HepG2 (cell line): Measurements from ENCODE around the gene ARAP3. TPM values are rescaled to one million over a fixed set of nuclear protein-coding genes. Genes with fewer than 3 reads are reported as not detected.

ENCODE experiments used
- ATF7-NPFF ChIP-seq: sonication (generic); formaldehyde crosslinking; IDR thresholded peaks from 2 replicates; pipeline ENCODE4 v1.8.1; 2023; ENCODE audit warnings: mild to moderate bottlenecking, low read depth, missing genetic modification reagents, moderate library complexity
- ETV5 ChIP-seq: IDR thresholded peaks from 2 replicates; pipeline ENCODE4 v1.6.1; 2018; ENCODE audit warnings: missing biosample characterization, missing genetic modification reagents, inconsistent platforms, borderline replicate concordance
- HDAC1 ChIP-seq: sonication (generic); formaldehyde crosslinking; IDR thresholded peaks from 2 replicates; pipeline ENCODE4 v1.5.1; 2020; ENCODE audit warnings: mild to moderate bottlenecking, missing genetic modification reagents
- HNRNPLL ChIP-seq: fragments of 200-400 bp; formaldehyde crosslinking; IDR thresholded peaks from 2 replicates; pipeline ENCODE4 v1.6.1; 2017; ENCODE audit warnings: mild to moderate bottlenecking, low read depth, low read length; ENCODE audit not compliant: poor library complexity, severe bottlenecking
- KDM2A ChIP-seq: sonication (generic); formaldehyde crosslinking; IDR thresholded peaks from 2 replicates; pipeline ENCODE4 v1.4.0; 2020; ENCODE audit warnings: low read depth, missing genetic modification reagents, borderline replicate concordance
- MXI1 ChIP-seq: IDR thresholded peaks from 3 replicates; pipeline ENCODE4 v1.6.1; 2012; ENCODE audit warnings: low read depth, low read length, inconsistent platforms, borderline replicate concordance
- NFE2L2 ChIP-seq: fragments of 150-350 bp; IDR thresholded peaks from 2 replicates; pipeline ENCODE4 v1.6.1; 2014; ENCODE audit warnings: low read length
- REPIN1 ChIP-seq: sonication (generic); formaldehyde crosslinking; IDR thresholded peaks from 2 replicates; pipeline ENCODE4 v1.8.0; 2022; ENCODE audit warnings: missing genetic modification reagents, low read depth, mild to moderate bottlenecking, borderline replicate concordance
- RFXANK ChIP-seq: IDR thresholded peaks from 2 replicates; pipeline ENCODE4 v1.6.1; 2016
- RXRA ChIP-seq: sonication (generic); formaldehyde crosslinking; IDR thresholded peaks from 2 replicates; pipeline ENCODE4 v1.5.1; 2020; ENCODE audit warnings: missing genetic modification reagents
- SALL1 ChIP-seq: sonication (generic); formaldehyde crosslinking; IDR thresholded peaks from 2 replicates; pipeline ENCODE4 v1.8.0; 2022; ENCODE audit warnings: mild to moderate bottlenecking, missing genetic modification reagents
- SP1 ChIP-seq, 2 experiments: fragments of 450-650 bp in 1 of 2; sonication (generic) in 1 of 2; formaldehyde crosslinking in 1 of 2; IDR thresholded peaks; 2 replicates each; pipeline versions ENCODE4 v1.4.0 to v1.6.1; 2016 to 2020; ENCODE audit warnings: missing genetic modification reagents in 1 of 2
- TEAD3 ChIP-seq: optimal IDR thresholded peaks from 2 replicates; pipeline ENCODE3; 2016; ENCODE audit warnings: borderline replicate concordance
- ZBTB7A ChIP-seq: sonication (generic); formaldehyde crosslinking; IDR thresholded peaks from 2 replicates; pipeline ENCODE4 v1.8.0; 2022; ENCODE audit warnings: mild to moderate bottlenecking, missing genetic modification reagents
- ZNF350 ChIP-seq: sonication (generic); formaldehyde crosslinking; IDR thresholded peaks from 2 replicates; pipeline ENCODE4 v1.4.0; 2020; ENCODE audit warnings: mild to moderate bottlenecking, low read depth, missing genetic modification reagents, borderline replicate concordance
- ZNF766 ChIP-seq: sonication (generic); formaldehyde crosslinking; IDR thresholded peaks from 2 replicates; pipeline ENCODE4 v1.5.0; 2020; ENCODE audit warnings: missing genetic modification reagents, borderline replicate concordance
- ZNF883 ChIP-seq: sonication (generic); formaldehyde crosslinking; IDR thresholded peaks from 2 replicates; pipeline ENCODE4 v1.5.1; 2020; ENCODE audit warnings: mild to moderate bottlenecking, missing genetic modification reagents; ENCODE audit errors: not compliant biosample characterization
- polyA plus RNA-seq, 8 experiments: library from polyadenylated mRNA; depleted of rRNA in 3 of 8; stranded (reverse) in 7 of 8; unstranded in 1 of 8; fragments of >200 nt; fragmentation: Illumina TruSeq in 4 of 8; extraction: Trizol in 4 of 8; gene quantifications; 2 replicates each; pipeline versions ENCODE4 v1.2.1 to v1.2.3, GENCODE V29; 2011 to 2016; ENCODE audit warnings: low read depth in 4 of 8, missing spikeins in 1 of 8, mixed read lengths in 1 of 8; ENCODE audit not compliant: insufficient read depth in 1 of 8
- total RNA-seq, 5 experiments: library from RNA; depleted of rRNA; stranded (reverse); fragments of >200 nt; fragmentation: Illumina TruSeq; extraction: Trizol; gene quantifications; 2 replicates each; pipeline ENCODE4 v1.2.3, GENCODE V29; 2016; ENCODE audit warnings: low read depth in 1 of 5
- TF ChIP-seq, protein P1 (sequence below): sonication (generic); formaldehyde crosslinking; IDR thresholded peaks from 2 replicates; pipeline ENCODE4 v1.4.0; 2020; ENCODE audit warnings: mild to moderate bottlenecking, missing genetic modification reagents

The ARAP3 gene
- total and polyA plus RNA-seq, 2 of the 13 experiments (the other 11 are each of a cell fraction or from before 2014, with no cell fraction given) = 0.25 TPM; not detected in 1

GRCh38 chr5:141691867-141692532 lies 10.0 kb upstream of the ARAP3 start (continued):
- 0 out of 3 replicates have a peak, but pooled peaks have one; percentile 15 for TF ChIP-seq MXI1
- TF ChIP-seq RXRA (CRISPR knock-in tag) = peak; percentile 19; the same call in 1 of the 2 replicates
- peak; percentile 18 for TF ChIP-seq HNRNPLL
- TF ChIP-seq ZNF883 (CRISPR knock-in tag) = peak; percentile 23
- TF ChIP-seq HDAC1 (CRISPR knock-in tag) = 0 out of 2 replicates have a peak, but pooled peaks have one; percentile 19
- 0 out of 2 replicates have a peak, but pooled peaks have one; percentile 19 for TF ChIP-seq ETV5 (CRISPR knock-in tag)
- 0 out of 2 replicates have a peak, but pooled peaks have one; percentile 55 for TF ChIP-seq ZNF350 (CRISPR knock-in tag)
- no peak for TF ChIP-seq ZNF766
- TF ChIP-seq REPIN1 (CRISPR knock-in tag) = peak; percentile 44; the same call in 1 of the 2 replicates
- TF ChIP-seq ZBTB7A = no peak
- TF ChIP-seq SP1 (IDR thresholded peaks at IDR 0.05) = no peak
- peak; percentile 36; the same call in 1 of the 2 replicates for TF ChIP-seq SP1 (CRISPR knock-in tag; IDR thresholded peaks at IDR 0.05)
- no peak for TF ChIP-seq ATF7-NPFF
- no peak for TF ChIP-seq RFXANK (CRISPR knock-in tag)
- TF ChIP-seq TEAD3 (CRISPR knock-in tag) = peak; percentile 51
- TF ChIP-seq SALL1 = peak; percentile 56; the same call in 1 of the 2 replicates
- TF ChIP-seq, protein P1, sequence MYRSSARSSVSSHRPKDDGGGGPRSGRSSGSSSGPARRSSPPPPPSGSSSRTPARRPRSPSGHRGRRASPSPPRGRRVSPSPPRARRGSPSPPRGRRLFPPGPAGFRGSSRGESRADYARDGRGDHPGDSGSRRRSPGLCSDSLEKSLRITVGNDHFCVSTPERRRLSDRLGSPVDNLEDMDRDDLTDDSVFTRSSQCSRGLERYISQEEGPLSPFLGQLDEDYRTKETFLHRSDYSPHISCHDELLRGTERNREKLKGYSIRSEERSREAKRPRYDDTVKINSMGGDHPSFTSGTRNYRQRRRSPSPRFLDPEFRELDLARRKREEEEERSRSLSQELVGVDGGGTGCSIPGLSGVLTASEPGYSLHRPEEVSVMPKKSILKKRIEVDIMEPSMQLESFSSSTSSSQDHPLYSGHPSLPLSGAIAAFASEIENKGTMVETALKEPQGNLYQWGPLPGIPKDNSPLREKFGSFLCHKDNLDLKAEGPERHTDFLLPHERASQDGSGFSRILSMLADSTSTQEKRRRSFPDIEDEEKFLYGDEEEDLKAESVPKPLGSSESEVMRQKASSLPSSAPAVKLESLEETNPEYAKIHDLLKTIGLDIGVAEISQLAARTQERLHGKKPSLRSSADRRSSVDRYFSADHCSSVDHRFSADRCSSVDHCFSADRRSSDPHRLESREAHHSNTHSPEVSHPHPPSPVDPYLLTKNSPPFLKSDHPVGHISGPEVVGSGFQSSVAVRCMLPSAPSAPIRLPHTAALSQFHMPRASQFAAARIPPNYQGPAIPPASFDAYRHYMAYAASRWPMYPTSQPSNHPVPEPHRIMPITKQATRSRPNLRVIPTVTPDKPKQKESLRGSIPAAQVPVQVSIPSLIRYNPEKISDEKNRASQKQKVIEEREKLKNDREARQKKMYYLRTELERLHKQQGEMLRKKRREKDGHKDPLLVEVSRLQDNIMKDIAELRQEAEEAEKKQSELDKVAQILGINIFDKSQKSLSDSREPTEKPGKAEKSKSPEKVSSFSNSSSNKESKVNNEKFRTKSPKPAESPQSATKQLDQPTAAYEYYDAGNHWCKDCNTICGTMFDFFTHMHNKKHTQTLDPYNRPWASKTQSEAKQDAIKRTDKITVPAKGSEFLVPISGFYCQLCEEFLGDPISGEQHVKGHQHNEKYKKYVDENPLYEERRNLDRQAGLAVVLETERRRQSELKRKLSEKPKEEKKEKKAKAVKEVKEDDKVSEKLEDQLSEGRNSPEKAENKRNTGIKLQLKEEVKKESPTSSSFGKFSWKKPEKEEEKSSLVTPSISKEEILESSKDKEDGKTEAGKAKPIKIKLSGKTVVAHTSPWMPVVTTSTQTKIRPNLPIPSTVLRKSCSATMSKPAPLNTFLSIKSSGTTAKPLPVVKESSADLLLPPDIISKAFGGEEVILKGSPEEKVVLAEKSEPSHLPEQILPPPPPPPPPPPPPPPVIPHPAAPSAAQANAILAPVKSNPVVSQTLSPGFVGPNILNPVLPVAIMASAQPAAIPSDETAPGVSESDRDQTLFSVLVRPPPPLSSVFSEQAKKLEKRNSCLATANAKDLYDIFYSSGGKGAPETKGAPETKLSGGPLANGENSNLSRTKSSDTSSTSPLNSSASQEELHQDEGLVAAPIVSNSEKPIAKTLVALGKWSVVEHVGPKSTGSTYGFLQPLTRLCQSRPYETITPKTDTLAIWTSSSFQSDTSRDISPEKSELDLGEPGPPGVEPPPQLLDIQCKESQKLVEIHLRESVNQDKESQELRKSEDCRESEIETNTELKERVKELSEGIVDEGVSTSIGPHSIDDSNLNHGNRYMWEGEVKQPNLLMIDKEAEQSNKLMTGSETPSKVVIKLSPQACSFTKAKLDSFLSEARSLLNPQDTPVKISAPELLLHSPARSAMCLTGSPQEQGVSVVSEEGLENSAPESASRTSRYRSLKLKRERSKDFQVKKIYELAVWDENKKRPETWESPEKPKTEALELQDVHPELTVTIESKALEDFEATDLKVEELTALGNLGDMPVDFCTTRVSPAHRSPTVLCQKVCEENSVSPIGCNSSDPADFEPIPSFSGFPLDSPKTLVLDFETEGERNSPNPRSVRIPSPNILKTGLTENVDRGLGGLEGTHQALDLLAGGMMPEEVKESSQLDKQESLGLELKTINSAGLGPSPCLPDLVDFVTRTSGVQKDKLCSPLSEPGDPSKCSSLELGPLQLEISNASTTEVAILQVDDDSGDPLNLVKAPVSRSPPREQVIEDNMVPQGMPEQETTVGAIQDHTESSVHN = no peak
- no peak for TF ChIP-seq NFE2L2
- TF ChIP-seq KDM2A (CRISPR knock-in tag) = peak; percentile 63; the same call in 1 of the 2 replicates
